GM18498 (cell line): Measurements from ENCODE around the gene SCGB1C1.
"Not testable (repeated sequence)": the region's sequence is repeated elsewhere in the genome, so short reads cannot be mapped to it uniquely, and the experiment has no call there.

ENCODE experiments used
- ATAC-seq: cut with Tn5 transposase; IDR thresholded peaks from one replicate; pipeline ENCODE4 v1.9.1; 2021; ENCODE audit warnings: mild to moderate bottlenecking, moderate library complexity; ENCODE audit not compliant: unreplicated experiment

SCGB1C1 gene

DNA sequence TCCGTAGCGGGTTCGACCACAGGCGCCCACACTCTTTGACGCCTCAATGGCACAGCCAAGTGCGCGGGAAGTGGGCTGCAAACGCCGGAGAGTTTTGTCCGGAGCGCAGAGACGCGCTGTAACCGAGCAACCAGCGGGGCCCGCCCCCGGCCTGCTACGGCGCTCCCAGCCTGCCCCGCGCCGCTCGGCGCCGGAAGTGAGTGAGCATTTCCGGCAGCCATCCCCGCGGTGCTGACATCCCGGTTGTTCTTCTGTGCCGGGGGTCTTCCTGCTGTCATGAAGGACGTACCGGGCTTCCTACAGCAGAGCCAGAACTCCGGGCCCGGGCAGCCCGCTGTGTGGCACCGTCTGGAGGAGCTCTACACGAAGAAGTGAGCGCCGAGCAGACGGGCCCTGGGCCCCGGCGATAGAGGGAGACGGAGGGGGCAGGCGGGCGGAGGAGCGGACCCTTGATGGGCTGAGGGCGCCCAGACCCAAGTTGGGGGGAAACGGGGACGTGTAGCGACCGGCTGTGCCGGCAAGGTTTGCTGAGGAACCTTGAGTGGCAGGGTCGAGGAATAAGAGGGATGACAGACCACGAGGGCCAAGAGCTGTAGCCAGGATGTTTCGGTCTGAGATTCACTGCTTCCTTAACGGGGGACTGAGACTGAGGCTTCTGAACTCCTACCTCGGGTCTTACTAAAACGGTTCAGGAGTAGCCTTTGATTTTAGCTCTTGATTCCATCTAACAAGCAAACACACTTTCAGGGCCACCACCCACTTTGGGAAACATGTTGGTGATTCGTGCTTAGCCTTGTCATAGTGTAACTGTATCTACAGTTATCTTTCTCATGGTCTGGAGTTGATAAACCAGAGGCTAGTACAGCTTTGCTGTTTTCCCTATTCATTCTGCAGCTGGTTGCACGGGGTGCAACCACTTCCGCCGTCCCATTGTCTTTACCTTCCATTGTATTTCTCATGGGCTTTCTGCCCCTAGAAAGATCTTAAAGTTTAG lies 44.2 kb downstream of the SCGB1C1 start, which contains the start of gene PSMD13:
TSS of gene PSMD13 (plus strand) at position 203 of the 994 bp plus-strand sequence. CDS start at position 277, 74 bp downstream.
- ATAC-seq: peak; percentile 82

GRCh38 chr11:238346-238745 lies 45.5 kb downstream of the SCGB1C1 start:
- not testable (repeated sequence) for ATAC-seq

- ATAC-seq: no peak
Measured at GRCh38 chr11:240315-240714, 47.4 kb downstream of the SCGB1C1 start.

DNA sequence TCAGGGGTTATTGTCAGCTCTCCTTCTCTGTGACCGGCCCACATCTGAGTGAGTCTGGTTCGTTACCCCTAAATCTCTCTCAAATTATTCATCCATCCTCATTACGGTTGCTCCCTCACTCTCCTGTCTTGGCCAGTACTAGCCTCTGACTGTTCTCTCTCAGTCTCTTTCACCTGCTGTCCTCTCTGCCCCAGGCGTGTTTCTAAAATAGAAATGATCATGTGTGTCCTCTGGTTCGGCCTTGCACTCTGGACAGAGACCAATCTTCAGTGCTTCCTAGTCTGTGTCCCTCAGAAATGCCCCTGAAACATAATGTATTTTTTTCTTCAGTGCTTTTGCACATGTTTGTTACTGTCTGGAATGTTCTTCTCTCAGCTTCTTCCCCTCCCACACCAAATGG lies 48.8 kb downstream of the SCGB1C1 start:
- ATAC-seq: no peak
